Type B pancreatic cell (in vitro differentiated cells): ENCODE results near the gene PLOD2. TPM values are rescaled to one million over a fixed set of nuclear protein-coding genes. Genes with fewer than 3 reads are reported as not detected.

Experiments used
- DNase-seq: peaks from one replicate; pipeline ENCODE4 v3.0.0; 2021; ENCODE audit warnings: mixed read lengths; ENCODE audit not compliant: unreplicated experiment; ENCODE audit errors: extremely low spot score
- H3K27ac Mint-ChIP-seq: 2 replicates; pipeline ENCODE4 v1.8.0; 2021; ENCODE audit warnings: mild to moderate bottlenecking, mixed read lengths
- H3K27me3 Mint-ChIP-seq: 2 replicates; pipeline ENCODE4 v1.8.0; 2021; ENCODE audit warnings: mixed read lengths
- H3K36me3 Mint-ChIP-seq: 2 replicates; pipeline ENCODE4 v1.8.0; 2021; ENCODE audit warnings: mixed read lengths
- H3K4me1 Mint-ChIP-seq: one replicate; pipeline ENCODE4 v1.8.0; 2021; ENCODE audit warnings: mixed read lengths; ENCODE audit not compliant: unreplicated experiment
- H3K4me3 Mint-ChIP-seq: 2 replicates; pipeline ENCODE4 v1.8.0; 2021; ENCODE audit warnings: mild to moderate bottlenecking, mixed read lengths
- H3K9me3 Mint-ChIP-seq: 2 replicates; pipeline ENCODE4 v1.8.0; 2021; ENCODE audit warnings: mixed read lengths
- CTCF ChIP-seq: fragments of 200-600 bp; sonication (generic); conservative IDR thresholded peaks from 2 replicates; pipeline ENCODE4 v1.5.0; 2021; ENCODE audit warnings: antibody characterized with exemption, mild to moderate bottlenecking
- total RNA-seq: library from RNA; stranded (reverse); gene quantifications from 2 replicates; pipeline ENCODE4 v1.2.1, GENCODE V29; 2021; ENCODE audit warnings: low replicate concordance

PLOD2 gene
- total RNA-seq, 1 donor from 2014 or later, result 35.0 TPM

- no peak overlapping the region for H3K4me3 Mint-ChIP-seq
- no peaks in the 10 kb centered on the region for H3K9me3 Mint-ChIP-seq
- peaks cover 8% of the 10 kb centered on the region for H3K36me3 Mint-ChIP-seq
- no peak for DNase-seq
- no peaks in the 10 kb centered on the region for H3K4me1 Mint-ChIP-seq
- no peaks in the 10 kb centered on the region for H3K27me3 Mint-ChIP-seq
- no peak for TF ChIP-seq CTCF
- no peak overlapping the region for H3K27ac Mint-ChIP-seq
Measured at GRCh38 chr3:146100825-146101444, 60.0 kb downstream of the PLOD2 start.

DNA sequence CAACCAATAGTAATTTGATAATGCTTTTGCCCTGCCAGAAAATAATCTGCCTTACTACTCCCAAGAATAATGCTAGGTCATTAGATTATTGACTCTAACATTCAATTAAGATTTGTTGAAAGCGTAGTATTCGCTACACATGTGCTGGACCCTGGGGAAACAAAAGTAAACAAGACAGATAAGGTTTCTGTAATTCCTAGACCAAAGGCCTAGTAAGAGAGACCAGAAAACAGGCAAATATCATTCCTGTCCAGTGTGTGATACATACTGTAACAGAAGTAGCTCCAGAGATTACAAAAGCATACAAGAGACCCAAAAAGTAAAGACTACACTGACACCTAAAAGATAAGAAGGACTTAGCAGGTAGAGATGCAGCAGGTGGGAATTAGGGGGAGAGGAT lies 60.8 kb downstream of the PLOD2 start:
- no peak for DNase-seq
- TF ChIP-seq CTCF, result no peak
- Mint-ChIP-seq H3K27ac (no peak overlapping the region), H3K9me3 (no peaks in the 10 kb centered on the region), H3K36me3 (peaks cover 11% of the 10 kb centered on the region), H3K4me3 (no peak overlapping the region), H3K4me1 (no peaks in the 10 kb centered on the region), H3K27me3 (no peaks in the 10 kb centered on the region)

- H3K4me3 Mint-ChIP-seq, result no peak overlapping the region
- H3K36me3 Mint-ChIP-seq, result peaks cover 15% of the 10 kb centered on the region
- H3K4me1 Mint-ChIP-seq, result no peaks in the 10 kb centered on the region
- H3K27ac Mint-ChIP-seq, result no peak overlapping the region
- H3K9me3 Mint-ChIP-seq, result no peaks in the 10 kb centered on the region
- no peak for TF ChIP-seq CTCF
- H3K27me3 Mint-ChIP-seq, result no peaks in the 10 kb centered on the region
- no peak for DNase-seq
Measured at GRCh38 chr3:146099316-146099715, 61.7 kb downstream of the PLOD2 start.

- H3K9me3 Mint-ChIP-seq, result no peaks in the 10 kb centered on the region
- H3K36me3 Mint-ChIP-seq, result peaks cover 7% of the 10 kb centered on the region
- DNase-seq, result no peak
- TF ChIP-seq CTCF, result no peak
- H3K4me1 Mint-ChIP-seq, result peaks cover 4% of the 10 kb centered on the region
- no peaks in the 10 kb centered on the region for H3K27me3 Mint-ChIP-seq
- H3K4me3 Mint-ChIP-seq, result no peak overlapping the region
- no peak overlapping the region for H3K27ac Mint-ChIP-seq
Measured at GRCh38 chr3:146093896-146094295, 67.1 kb downstream of the PLOD2 start.

GRCh38 chr3:146092230-146092629 lies 68.8 kb downstream of the PLOD2 start:
- no peaks in the 10 kb centered on the region for H3K27me3 Mint-ChIP-seq
- peaks cover 7% of the 10 kb centered on the region for H3K36me3 Mint-ChIP-seq
- H3K9me3 Mint-ChIP-seq, result no peaks in the 10 kb centered on the region
- no peak overlapping the region for H3K4me3 Mint-ChIP-seq
- H3K4me1 Mint-ChIP-seq, result peaks cover 4% of the 10 kb centered on the region
- TF ChIP-seq CTCF, result no peak
- no peak overlapping the region for H3K27ac Mint-ChIP-seq
- DNase-seq, result no peak

- TF ChIP-seq CTCF, result no peak
- Mint-ChIP-seq H3K9me3 (no peaks in the 10 kb centered on the region), H3K27ac (no peak overlapping the region), H3K4me1 (peaks cover 4% of the 10 kb centered on the region), H3K36me3 (peaks cover 7% of the 10 kb centered on the region), H3K4me3 (no peak overlapping the region), H3K27me3 (no peaks in the 10 kb centered on the region)
- no peak for DNase-seq
Measured at GRCh38 chr3:146091397-146091796, 69.6 kb downstream of the PLOD2 start.
